ENCODE measurements around the gene SLC35A1.
"Not testable (repeated sequence)": the region's sequence is repeated elsewhere in the genome, so short reads cannot be mapped to it uniquely, and the experiment has no call there.

Gene SLC35A1

GRCh38 chr6:87473419-87473903, 687 bp downstream of the SLC35A1 start:
- H3K9ac ChIP-seq (ENCODE audit: insufficient read length): peak overlapping the region; percentile 95
- H3K4me3 ChIP-seq: peak overlapping the region; percentile 97
- H3K27ac ChIP-seq: no peak overlapping the region
- no peak for TF ChIP-seq POLR2AphosphoS5 (IDR thresholded peaks at IDR 0.05; ENCODE audit: borderline replicate concordance, low read depth, low read length)
- no peak for TF ChIP-seq EZH2 (IDR thresholded peaks at IDR 0.05)
- no peak for TF ChIP-seq FOXP2 (optimal IDR thresholded peaks at IDR 0.05; ENCODE audit: control extremely low read depth, extremely low read length, insufficient read depth)
- peaks cover 11% of the 10 kb centered on the region for H3K36me3 ChIP-seq (ENCODE audit: insufficient read depth, low read length)
- DNase-seq (ENCODE audit: low read depth, low spot score): no peak
- H3K9me3 ChIP-seq (ENCODE audit: low read depth, low read length): no peaks in the 10 kb centered on the region

- DNase-seq (ENCODE audit: low read depth, low spot score): peak; percentile 69
Measured at GRCh38 chr6:87481931-87482330, 9.2 kb downstream of the SLC35A1 start.

GRCh38 chr6:87482366-87482765, 9.6 kb downstream of the SLC35A1 start:
- Histone ChIP-seq H3K4me3 (peak overlapping the region; percentile 26), H3K36me3 (ENCODE audit: insufficient read depth, low read length) (peaks cover 29% of the 10 kb centered on the region), H3K27ac (peak overlapping the region; percentile 63), H3K9ac (ENCODE audit: insufficient read length) (no peak overlapping the region), H3K9me3 (ENCODE audit: low read depth, low read length) (no peaks in the 10 kb centered on the region)
- peak; percentile 6 for DNase-seq (ENCODE audit: low read depth, low spot score)
- TF ChIP-seq FOXP2 (optimal IDR thresholded peaks at IDR 0.05; ENCODE audit: control extremely low read depth, extremely low read length, insufficient read depth) (no peak), EZH2 (IDR thresholded peaks at IDR 0.05) (no peak), POLR2AphosphoS5 (IDR thresholded peaks at IDR 0.05; ENCODE audit: borderline replicate concordance, low read depth, low read length) (no peak)

More at GRCh38 chr6:87481931-87482330, 9.2 kb downstream of the SLC35A1 start:
- no peaks in the 10 kb centered on the region for H3K9me3 ChIP-seq (ENCODE audit: low read depth, low read length)
- no peak overlapping the region for H3K9ac ChIP-seq (ENCODE audit: insufficient read length)
- H3K4me3 ChIP-seq: peak overlapping the region; percentile 26; the same call in 1 of the 2 replicates
- peak overlapping the region; percentile 63; the same call in 1 of the 2 replicates for H3K27ac ChIP-seq
- TF ChIP-seq EZH2 (IDR thresholded peaks at IDR 0.05) (no peak), FOXP2 (optimal IDR thresholded peaks at IDR 0.05; ENCODE audit: control extremely low read depth, extremely low read length, insufficient read depth) (no peak), POLR2AphosphoS5 (IDR thresholded peaks at IDR 0.05; ENCODE audit: borderline replicate concordance, low read depth, low read length) (no peak)
- H3K36me3 ChIP-seq (ENCODE audit: insufficient read depth, low read length): peaks cover 29% of the 10 kb centered on the region

- TF ChIP-seq FOXP2 (optimal IDR thresholded peaks at IDR 0.05; ENCODE audit: control extremely low read depth, extremely low read length, insufficient read depth): no peak
- TF ChIP-seq EZH2 (IDR thresholded peaks at IDR 0.05): no peak
- no peak for TF ChIP-seq POLR2AphosphoS5 (IDR thresholded peaks at IDR 0.05; ENCODE audit: borderline replicate concordance, low read depth, low read length)
- DNase-seq (ENCODE audit: low read depth, low spot score): no peak
- Histone ChIP-seq H3K36me3 (ENCODE audit: insufficient read depth, low read length) (peaks cover 15% of the 10 kb centered on the region), H3K27ac (no peak overlapping the region), H3K4me3 (no peak overlapping the region), H3K9ac (ENCODE audit: insufficient read length) (no peak overlapping the region), H3K9me3 (ENCODE audit: low read depth, low read length) (no peaks in the 10 kb centered on the region)
Measured at GRCh38 chr6:87483929-87484328, 11.2 kb downstream of the SLC35A1 start.

GRCh38 chr6:87484491-87484890, 11.7 kb downstream of the SLC35A1 start:
- H3K4me3 ChIP-seq: no peak overlapping the region
- H3K36me3 ChIP-seq (ENCODE audit: insufficient read depth, low read length): peaks cover 15% of the 10 kb centered on the region
- H3K27ac ChIP-seq: no peak overlapping the region
- no peaks in the 10 kb centered on the region for H3K9me3 ChIP-seq (ENCODE audit: low read depth, low read length)
- DNase-seq (ENCODE audit: low read depth, low spot score): no peak
- no peak overlapping the region for H3K9ac ChIP-seq (ENCODE audit: insufficient read length)
- TF ChIP-seq POLR2AphosphoS5 (IDR thresholded peaks at IDR 0.05; ENCODE audit: borderline replicate concordance, low read depth, low read length) (no peak), EZH2 (IDR thresholded peaks at IDR 0.05) (no peak), FOXP2 (optimal IDR thresholded peaks at IDR 0.05; ENCODE audit: control extremely low read depth, extremely low read length, insufficient read depth) (no peak)

- Histone ChIP-seq H3K9ac (ENCODE audit: insufficient read length) (no peak overlapping the region), H3K36me3 (ENCODE audit: insufficient read depth, low read length) (peaks cover 15% of the 10 kb centered on the region), H3K27ac (peak overlapping the region; percentile 69), H3K9me3 (ENCODE audit: low read depth, low read length) (no peaks in the 10 kb centered on the region), H3K4me3 (no peak overlapping the region)
- DNase-seq (ENCODE audit: low read depth, low spot score): peak; percentile 22
- no peak for TF ChIP-seq POLR2AphosphoS5 (IDR thresholded peaks at IDR 0.05; ENCODE audit: borderline replicate concordance, low read depth, low read length)
- TF ChIP-seq EZH2 (IDR thresholded peaks at IDR 0.05): no peak
- TF ChIP-seq FOXP2 (optimal IDR thresholded peaks at IDR 0.05; ENCODE audit: control extremely low read depth, extremely low read length, insufficient read depth): no peak
Measured at GRCh38 chr6:87487555-87487954, 14.8 kb downstream of the SLC35A1 start.

GRCh38 chr6:87489326-87489725, 16.6 kb downstream of the SLC35A1 start:
- not testable (repeated sequence) for H3K9ac ChIP-seq (ENCODE audit: insufficient read length); H3K27ac ChIP-seq; H3K9me3 ChIP-seq (ENCODE audit: low read depth, low read length); DNase-seq (ENCODE audit: low read depth, low spot score); H3K4me3 ChIP-seq; H3K36me3 ChIP-seq (ENCODE audit: insufficient read depth, low read length)

GRCh38 chr6:87494761-87495422, 22.1 kb downstream of the SLC35A1 start:
- peaks cover 6% of the 10 kb centered on the region; the same call in 1 of the 2 replicates for H3K36me3 ChIP-seq (ENCODE audit: insufficient read depth, low read length)
- TF ChIP-seq POLR2AphosphoS5 (IDR thresholded peaks at IDR 0.05; ENCODE audit: borderline replicate concordance, low read depth, low read length) (no peak), EZH2 (IDR thresholded peaks at IDR 0.05) (no peak), FOXP2 (optimal IDR thresholded peaks at IDR 0.05; ENCODE audit: control extremely low read depth, extremely low read length, insufficient read depth) (no peak)
- no peaks in the 10 kb centered on the region for H3K9me3 ChIP-seq (ENCODE audit: low read depth, low read length)
- H3K27ac ChIP-seq: no peak overlapping the region
- no peak for DNase-seq (ENCODE audit: low read depth, low spot score)
- H3K9ac ChIP-seq (ENCODE audit: insufficient read length): no peak overlapping the region
- no peak overlapping the region for H3K4me3 ChIP-seq

GRCh38 chr6:87498048-87498447, 25.3 kb downstream of the SLC35A1 start:
- H3K9me3 ChIP-seq (ENCODE audit: low read depth, low read length): no peaks in the 10 kb centered on the region
- H3K9ac ChIP-seq (ENCODE audit: insufficient read length): no peak overlapping the region
- no peak for DNase-seq (ENCODE audit: low read depth, low spot score)
- no peak overlapping the region for H3K4me3 ChIP-seq
- no peak for TF ChIP-seq FOXP2 (optimal IDR thresholded peaks at IDR 0.05; ENCODE audit: control extremely low read depth, extremely low read length, insufficient read depth)
- no peak for TF ChIP-seq POLR2AphosphoS5 (IDR thresholded peaks at IDR 0.05; ENCODE audit: borderline replicate concordance, low read depth, low read length)
- TF ChIP-seq EZH2 (IDR thresholded peaks at IDR 0.05): no peak
- H3K27ac ChIP-seq: no peak overlapping the region
- peaks cover 24% of the 10 kb centered on the region for H3K36me3 ChIP-seq (ENCODE audit: insufficient read depth, low read length)

All from SK-N-MC (cell line).